ENCODE measurements around the gene CXorf58.
A peak's percentile ranks its signal among the peaks of the same experiment; 100 is the strongest.
"Not testable (repeated sequence)": the region's sequence is repeated elsewhere in the genome, so short reads cannot be mapped to it uniquely, and the experiment has no call there.

The CXorf58 gene

DNA sequence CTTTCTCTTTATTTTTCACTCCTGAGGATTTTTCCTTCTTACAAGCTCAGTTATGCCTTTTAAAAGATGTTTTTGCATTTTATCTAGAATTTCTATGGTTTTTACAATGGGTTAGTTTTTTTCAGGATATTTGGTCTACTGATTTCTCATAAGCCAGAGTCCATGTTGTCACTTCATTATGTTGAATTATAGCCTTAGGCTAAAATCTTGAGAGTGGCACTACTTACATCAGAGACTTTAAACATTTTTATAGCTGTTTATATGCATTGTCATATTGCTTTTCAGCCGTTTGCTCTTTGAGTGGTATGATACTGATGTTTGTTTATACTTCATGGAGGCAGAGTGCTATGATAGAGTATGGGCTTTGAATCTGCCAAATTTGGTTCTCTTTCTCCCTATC lies 36.4 kb downstream of the CXorf58 start:
- H3K27ac ChIP-seq, result no peak overlapping the region
- no peak overlapping the region for H3K4me3 ChIP-seq

DNA sequence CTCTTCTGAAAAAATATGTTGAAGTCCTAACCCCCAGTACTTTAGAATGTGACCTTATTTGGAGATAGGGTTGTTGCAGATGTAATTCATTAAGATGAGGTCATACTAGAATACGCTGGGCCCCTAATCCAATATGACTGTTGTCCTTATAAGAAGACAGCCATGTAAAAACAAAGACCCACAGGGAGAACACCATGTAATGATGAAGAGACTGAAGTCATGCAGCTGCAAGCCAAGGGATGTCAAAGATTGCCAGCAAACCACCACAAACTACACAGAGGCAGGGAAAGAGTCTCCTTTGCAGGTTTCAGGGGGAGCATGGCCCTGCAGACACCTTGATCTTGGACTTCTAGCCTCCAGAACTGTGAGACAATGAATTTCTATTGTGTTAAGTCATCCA lies 37.4 kb downstream of the CXorf58 start:
- H3K4me3 ChIP-seq, result no peak overlapping the region
- no peak overlapping the region for H3K27ac ChIP-seq

DNA sequence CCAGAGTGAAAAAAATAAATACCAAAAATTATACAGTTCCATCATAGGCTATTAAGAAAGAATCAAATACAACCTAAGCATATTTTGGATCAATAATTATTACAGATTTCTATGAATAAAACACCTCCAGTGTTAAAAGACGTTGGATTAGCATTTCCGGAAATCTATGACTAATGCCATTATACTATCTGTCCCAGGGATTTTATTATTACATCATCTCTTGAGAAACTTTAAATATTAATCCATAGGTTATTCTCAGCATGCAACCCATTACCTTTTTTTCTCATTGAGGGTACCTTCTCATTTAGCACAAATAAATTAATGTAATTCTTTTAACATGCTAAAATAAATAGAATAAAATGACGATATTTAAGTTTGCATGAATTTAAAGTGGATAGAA lies 44.6 kb downstream of the CXorf58 start:
- H3K4me3 ChIP-seq, result no peak overlapping the region
- peak overlapping the region in 4 of 21 experiments; percentile 44 to 81 (median 66) for H3K27ac ChIP-seq

DNA sequence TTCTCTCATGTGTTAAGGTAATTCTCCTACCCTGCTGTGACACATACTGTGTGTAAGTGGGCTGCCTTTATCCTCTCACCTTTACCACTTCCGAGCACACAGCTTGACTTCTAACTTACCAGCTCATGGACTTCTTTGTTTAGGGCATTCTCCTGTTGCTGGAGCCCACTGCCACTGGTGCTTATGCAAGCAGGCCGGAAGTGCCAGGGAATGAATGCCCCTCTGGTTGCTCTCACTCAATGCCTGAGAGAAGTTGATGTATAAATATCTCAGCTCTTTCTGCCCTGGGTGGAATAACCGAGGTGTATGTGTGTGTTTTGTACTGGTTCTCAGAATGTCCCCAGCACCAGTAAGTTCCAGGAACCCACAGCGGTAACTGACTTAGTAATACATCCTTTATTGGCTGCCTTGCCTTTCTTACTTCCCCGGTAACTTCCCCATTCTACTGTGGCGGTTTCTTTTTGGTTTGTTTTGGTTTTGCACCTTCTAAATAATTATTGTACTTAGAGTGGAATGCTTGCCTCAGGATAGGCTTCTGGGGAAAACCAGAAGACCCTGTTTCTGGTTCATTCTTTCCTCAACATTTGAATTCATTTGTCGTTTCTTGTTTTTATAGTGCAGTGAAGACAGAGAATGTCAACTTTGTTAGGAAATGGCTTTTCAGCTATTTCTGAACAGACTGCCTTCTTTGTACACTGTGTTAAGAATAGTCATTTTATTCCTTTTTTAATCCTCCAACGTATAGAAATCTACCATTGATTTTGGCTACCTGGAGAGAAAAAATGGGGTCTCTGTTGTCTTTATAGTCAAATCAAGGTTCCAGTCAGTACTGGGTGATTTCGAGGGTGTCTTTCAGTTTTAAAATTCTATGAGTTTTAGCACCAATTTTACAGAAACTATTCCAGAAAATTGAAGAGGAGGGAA lies 45.4 kb downstream of the CXorf58 start:
- H3K4me3 ChIP-seq, result peak overlapping the region in 2 of 7 experiments; percentile 4 to 5

DNA sequence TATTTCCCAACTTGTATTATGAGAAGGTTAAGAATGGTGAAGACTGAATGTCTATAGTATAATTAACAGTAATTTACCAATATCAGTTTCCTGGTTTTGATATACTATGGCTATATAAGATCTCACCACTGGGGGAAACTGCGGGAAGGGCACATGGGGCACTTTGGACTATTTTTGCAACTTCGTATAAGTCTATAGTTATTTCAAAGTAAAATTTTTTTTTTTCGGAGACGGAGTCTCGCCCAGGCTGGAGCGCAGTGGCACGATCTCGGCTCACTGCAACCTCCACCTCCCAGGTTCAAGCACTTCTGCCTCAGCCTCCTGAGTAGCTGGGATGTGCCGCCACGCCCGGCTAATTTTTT lies 46.1 kb downstream of the CXorf58 start:
- Histone ChIP-seq H3K4me3 (no peak overlapping the region), H3K27ac (peak overlapping the region in 6 of 21 experiments; percentile 49 to 81 (median 68))

More for the DNA sequence above, 45.4 kb downstream of the CXorf58 start:
- H3K27ac ChIP-seq, result peak overlapping the region in 11 of 21 experiments; percentile 9 to 81 (median 53)

DNA sequence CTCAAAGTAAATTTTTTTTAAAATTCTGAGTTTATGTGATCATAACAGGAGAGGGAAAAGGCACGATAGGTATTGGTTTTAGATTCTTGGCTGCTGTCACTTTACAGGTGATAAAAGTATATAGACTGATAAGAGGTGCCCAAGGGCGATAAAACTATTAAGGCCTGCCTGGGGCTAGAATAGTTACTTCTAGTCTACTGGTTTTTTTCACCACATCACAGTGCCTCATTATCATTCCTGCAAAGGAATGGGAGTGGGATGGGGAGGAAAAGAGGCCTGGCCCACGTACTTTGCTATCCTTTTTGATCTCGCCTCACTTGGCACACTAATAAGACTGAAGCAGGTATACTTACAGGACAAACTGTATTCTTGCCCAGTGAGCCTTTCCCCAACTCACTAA lies 46.6 kb downstream of the CXorf58 start:
- H3K27ac ChIP-seq, result peak overlapping the region in 1 of 21 experiments; percentile 81
- no peak overlapping the region for H3K4me3 ChIP-seq

DNA sequence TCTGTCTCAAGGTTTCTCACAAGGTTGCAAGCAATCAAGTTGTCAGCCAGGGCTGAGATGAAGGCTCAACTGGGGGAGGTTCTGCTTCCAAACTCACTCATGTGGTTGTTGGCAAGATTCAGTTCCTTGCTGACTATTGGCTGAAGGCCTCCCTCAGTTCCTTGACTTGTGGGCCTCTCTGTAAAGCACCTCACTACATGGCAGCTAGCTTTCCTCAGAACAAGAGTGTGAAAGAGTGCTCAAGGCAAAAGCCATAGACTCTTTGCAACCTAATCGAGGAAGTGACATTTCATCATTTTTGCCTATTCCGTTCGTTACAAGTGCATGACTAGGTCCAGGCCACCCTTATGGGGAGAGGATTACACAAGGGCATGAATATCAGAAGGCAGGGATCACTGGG lies 52.0 kb downstream of the CXorf58 start:
- H3K27ac ChIP-seq, result no peak overlapping the region
- H3K4me3 ChIP-seq, result no peak overlapping the region

DNA sequence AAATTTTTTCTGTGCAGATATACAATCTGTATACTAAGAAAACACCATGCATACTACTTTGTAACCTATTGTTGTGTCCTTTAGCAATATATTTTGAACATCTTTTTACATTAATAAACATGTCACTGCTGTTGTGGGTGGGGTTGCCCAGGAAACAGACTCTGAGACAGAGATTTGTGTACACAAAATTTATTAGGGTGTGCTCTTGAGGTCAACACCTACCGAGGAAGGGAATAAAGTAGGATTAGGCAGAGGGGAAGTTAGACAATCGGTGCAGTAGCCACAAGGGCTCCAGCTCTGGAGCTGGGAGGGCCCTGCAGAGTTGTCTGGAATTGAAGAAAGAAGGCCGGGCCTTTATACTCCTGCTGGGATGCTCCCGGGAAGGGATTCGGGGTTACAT lies 56.4 kb downstream of the CXorf58 start:
- no peak overlapping the region for H3K4me3 ChIP-seq
- H3K27ac ChIP-seq, result no peak overlapping the region

DNA sequence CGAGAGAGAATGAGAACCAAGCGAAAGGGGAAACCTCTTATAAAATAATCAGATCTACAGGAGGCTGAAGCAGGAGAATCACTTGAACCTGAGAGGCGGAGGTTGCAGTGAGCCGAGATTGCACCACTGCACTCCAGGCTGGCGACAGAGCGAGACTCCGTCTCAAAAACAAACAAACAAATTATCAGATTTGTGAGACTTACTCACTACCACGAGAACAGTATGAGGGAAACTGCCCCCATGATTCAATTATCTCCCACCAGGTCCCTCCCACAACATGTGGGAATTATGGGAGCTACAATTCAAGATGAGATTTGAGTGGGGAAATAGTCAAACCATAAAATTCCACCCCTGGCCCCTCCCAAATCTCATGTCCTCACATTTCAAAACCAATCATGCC lies 57.8 kb downstream of the CXorf58 start:
- not testable (repeated sequence) for H3K27ac ChIP-seq, H3K4me3 ChIP-seq

DNA sequence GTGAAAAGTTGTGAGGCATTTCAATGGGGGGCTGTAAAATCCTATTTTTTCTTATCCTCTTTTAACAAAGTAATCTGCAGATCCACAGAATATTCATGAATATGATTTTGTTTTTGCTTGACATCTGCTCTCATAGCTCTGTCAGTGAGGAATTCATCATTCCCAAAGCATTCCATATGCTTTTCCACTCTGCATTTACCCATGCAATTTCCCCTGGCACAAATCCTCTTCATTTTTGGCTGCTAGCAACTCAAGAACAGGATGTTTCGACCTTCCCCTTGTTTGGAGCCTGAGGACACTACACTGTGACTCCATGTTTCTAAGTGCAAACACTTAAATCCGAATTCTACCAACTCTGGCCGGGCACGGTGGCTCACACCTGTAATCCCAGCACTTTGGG lies 70.7 kb downstream of the CXorf58 start:
- Histone ChIP-seq H3K27ac (no peak overlapping the region), H3K4me3 (no peak overlapping the region)

DNA sequence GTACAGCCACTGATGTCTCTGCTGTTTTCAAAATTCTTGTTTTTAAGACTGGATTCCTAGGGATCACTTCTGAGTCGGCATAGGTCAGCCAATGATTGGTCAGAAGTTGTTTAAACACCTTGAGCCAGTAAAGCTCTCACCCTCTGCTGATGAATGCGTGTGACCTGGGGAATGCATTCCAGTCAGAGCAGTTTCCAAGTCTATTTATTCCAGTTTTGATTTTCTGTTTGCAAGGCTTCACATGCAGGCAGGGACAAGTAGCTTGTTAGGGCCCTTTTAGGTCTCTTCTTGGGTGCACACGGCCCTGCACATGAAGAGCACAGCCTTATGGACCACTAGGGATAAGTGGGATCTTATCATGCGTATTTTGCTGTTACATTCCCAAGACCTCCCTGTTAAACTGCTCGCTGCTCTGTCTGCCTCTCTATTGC lies 72.2 kb downstream of the CXorf58 start:
- no peak overlapping the region for H3K4me3 ChIP-seq
- no peak overlapping the region for H3K27ac ChIP-seq

DNA sequence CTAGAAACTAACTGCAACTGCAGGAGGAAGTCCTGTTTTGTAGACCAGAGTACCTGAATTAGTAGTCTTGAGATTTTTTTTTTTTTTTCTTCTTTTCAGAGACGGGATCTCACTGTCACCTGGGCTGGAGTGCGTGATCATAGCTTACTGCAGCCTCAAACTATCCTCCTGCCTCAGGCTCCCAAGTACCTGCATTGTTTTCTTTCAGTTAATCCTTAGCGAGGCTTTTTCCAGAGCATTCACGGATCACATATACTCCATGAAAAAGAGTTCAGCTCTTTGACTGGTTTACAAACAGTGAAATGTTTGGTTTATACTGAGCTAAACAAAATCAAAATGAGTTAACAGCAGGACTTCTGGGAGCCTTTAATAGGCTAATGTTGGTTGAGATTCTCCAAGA lies 73.4 kb downstream of the CXorf58 start:
- H3K4me3 ChIP-seq, result no peak overlapping the region
- H3K27ac ChIP-seq, result no peak overlapping the region

DNA sequence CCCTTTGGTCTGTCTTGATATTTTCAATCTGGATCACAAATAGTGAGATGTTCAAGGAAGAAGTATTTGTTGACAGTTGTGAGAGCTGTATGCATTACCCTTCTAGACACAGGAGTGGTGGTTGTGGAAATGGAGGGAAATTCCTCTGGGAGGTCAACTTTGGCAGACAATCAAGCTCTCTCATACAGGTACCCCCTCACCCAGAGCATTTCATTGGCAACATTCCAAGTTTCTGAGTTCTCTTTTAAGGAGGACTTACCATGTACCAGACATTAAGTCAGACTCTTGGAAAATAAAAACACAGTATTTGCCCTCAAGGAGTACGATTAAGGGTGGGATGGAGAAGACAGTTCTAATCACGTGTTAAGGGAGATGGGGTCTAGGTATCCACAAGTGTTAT lies 73.9 kb downstream of the CXorf58 start:
- no peak overlapping the region for H3K27ac ChIP-seq

DNA sequence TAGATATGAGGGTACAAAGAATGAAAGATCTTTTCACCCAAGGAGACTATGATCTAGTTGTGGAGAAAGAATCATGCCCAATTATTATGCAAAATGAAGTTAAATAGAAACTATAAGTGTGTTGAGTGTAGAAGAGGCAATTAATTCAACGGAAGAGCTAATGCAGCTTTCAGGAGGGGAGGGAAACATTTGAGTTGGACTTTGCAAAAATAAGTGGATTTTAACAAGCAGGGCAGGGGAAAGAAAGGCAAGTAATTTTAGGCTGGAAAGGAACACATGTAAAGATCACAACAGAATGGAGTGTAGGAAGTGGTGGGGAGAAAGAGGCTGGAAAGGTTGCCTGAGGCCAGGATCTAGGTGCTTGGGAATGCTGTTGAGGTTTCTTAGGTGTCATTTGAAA lies 75.1 kb downstream of the CXorf58 start:
- H3K27ac ChIP-seq, result no peak overlapping the region

More for the DNA sequence above, 73.9 kb downstream of the CXorf58 start:
- H3K4me3 ChIP-seq, result no peak overlapping the region

More for the DNA sequence above, 75.1 kb downstream of the CXorf58 start:
- no peak overlapping the region for H3K4me3 ChIP-seq
